Measurements from ENCODE around the gene KRT74. TPM values are rescaled to one million over a fixed set of nuclear protein-coding genes. Genes with fewer than 3 reads are reported as not detected.

KRT74 gene
- total RNA-seq, 2 experiments from 2014 or later, result not detected

DNA sequence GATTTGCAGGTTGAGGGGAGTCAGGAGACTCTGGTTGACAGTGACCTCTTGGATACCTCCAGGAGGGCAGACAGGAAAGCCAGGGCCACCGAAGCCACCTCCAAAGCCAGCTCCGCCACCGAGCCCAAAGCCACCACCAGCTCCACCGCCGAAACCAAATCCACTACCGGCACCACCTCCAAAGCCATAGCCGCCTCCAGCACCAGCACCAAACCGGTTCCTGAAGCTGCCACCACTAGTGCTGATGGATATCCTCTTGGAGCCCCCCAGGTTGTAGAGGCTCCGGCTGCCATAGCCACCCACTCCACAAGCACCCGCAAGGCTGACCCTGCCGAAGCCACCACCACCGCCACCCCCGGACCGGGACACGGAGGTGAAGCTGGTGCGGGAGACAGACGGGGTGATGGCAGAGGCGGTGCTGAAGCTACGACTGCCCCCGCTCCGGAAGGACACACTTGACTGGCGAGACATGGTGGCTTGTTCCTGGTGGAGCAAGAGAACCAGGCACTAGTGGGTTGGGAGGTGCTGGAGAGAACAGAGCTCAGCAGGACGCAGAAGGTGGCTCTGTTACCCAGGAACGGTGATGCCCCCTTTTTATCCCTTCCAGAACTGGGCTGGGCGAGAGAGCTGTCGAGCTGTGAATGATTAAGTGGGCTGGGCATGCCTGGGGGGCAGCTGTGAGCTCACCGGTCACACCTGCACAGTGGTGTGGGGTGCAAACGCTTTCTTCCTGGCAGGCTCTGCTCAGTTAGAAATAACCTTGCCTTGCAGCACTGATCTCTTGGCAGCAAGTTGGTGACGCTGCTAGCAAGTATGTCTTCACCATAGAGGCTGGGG lies 53.6 kb downstream of the KRT74 start, which contains the start of gene KRT5:
TSS of gene KRT5 (minus strand) at position 569 of the 837 bp plus-strand sequence. CDS start at position 471, 98 bp downstream.
- H3K27ac ChIP-seq (ENCODE audit: low read depth, low read length, poor library complexity, severe bottlenecking), result no peak within 1 kb of the TSS
- H2AFZ ChIP-seq (ENCODE audit: low read length), result no peak within 1 kb of the TSS
- no peaks in the 10 kb centered on the region for H3K9me2 ChIP-seq (ENCODE audit: insufficient read depth, low read length)
- no peak for TF ChIP-seq EZH2phosphoT487 (IDR thresholded peaks at IDR 0.05; ENCODE audit: borderline replicate concordance, low read depth, low read length)
- TF ChIP-seq, protein P1, sequence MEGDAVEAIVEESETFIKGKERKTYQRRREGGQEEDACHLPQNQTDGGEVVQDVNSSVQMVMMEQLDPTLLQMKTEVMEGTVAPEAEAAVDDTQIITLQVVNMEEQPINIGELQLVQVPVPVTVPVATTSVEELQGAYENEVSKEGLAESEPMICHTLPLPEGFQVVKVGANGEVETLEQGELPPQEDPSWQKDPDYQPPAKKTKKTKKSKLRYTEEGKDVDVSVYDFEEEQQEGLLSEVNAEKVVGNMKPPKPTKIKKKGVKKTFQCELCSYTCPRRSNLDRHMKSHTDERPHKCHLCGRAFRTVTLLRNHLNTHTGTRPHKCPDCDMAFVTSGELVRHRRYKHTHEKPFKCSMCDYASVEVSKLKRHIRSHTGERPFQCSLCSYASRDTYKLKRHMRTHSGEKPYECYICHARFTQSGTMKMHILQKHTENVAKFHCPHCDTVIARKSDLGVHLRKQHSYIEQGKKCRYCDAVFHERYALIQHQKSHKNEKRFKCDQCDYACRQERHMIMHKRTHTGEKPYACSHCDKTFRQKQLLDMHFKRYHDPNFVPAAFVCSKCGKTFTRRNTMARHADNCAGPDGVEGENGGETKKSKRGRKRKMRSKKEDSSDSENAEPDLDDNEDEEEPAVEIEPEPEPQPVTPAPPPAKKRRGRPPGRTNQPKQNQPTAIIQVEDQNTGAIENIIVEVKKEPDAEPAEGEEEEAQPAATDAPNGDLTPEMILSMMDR (conservative IDR thresholded peaks at IDR 0.05; ENCODE audit: low read length), result no peak
- no peaks in the 10 kb centered on the region for H3K9me3 ChIP-seq (ENCODE audit: low read length)
- BruUV-seq (replicated peaks), result no TSS peak
- no peaks in the 10 kb centered on the region for H3K79me2 ChIP-seq (ENCODE audit: insufficient read depth, low read depth, low read length)
- H3K4me1 ChIP-seq (ENCODE audit: insufficient read depth, low read length, poor library complexity, severe bottlenecking), result no peaks in the 10 kb centered on the region
- intact Hi-C loops (cut with micrococcal nuclease; ENCODE audit: unreplicated experiment), result no loop called here
- CTCF ChIA-PET (ENCODE audit: unreplicated experiment), result no interaction called here
- no peak within 1 kb of the TSS for H3K4me2 ChIP-seq (ENCODE audit: low read length)
- no peaks in the 10 kb centered on the region for H4K20me1 ChIP-seq (ENCODE audit: insufficient read depth, low read length)
- POLR2A ChIA-PET, result no interaction called here
- H3K4me3 ChIP-seq (ENCODE audit: low read depth, low read length, poor library complexity, severe bottlenecking), result no peak within 1 kb of the TSS
- H3K36me3 ChIP-seq (ENCODE audit: insufficient read depth, low read length), result no peaks in the 10 kb centered on the region
- DNase-seq (ENCODE audit: low spot score), result no peak

DNA sequence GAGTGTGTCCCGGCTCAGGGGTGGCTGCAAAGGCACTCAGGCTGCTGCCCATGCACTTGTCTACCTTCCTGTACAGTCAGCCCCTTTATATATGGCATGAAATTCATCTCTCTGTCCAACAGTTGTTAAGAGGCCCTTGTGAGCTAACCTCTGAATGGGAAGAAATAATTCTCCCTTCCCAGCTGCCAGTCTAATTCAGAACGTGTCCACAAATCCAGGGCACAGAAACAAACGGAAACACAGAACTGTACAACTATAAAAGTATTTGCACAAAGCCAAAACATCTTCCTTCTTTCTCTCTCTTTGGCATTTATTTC lies 54.3 kb downstream of the KRT74 start:
- Histone ChIP-seq H3K9me2 (ENCODE audit: insufficient read depth, low read length) (no peaks in the 10 kb centered on the region), H3K36me3 (ENCODE audit: insufficient read depth, low read length) (no peaks in the 10 kb centered on the region), H4K20me1 (ENCODE audit: insufficient read depth, low read length) (no peaks in the 10 kb centered on the region), H3K27ac (ENCODE audit: low read depth, low read length, poor library complexity, severe bottlenecking) (no peak overlapping the region), H3K79me2 (ENCODE audit: insufficient read depth, low read depth, low read length) (no peaks in the 10 kb centered on the region), H2AFZ (ENCODE audit: low read length) (no peak overlapping the region), H3K4me3 (ENCODE audit: low read depth, low read length, poor library complexity, severe bottlenecking) (no peak overlapping the region), H3K4me2 (ENCODE audit: low read length) (no peak overlapping the region), H3K9me3 (ENCODE audit: low read length) (no peaks in the 10 kb centered on the region), H3K4me1 (ENCODE audit: insufficient read depth, low read length, poor library complexity, severe bottlenecking) (no peaks in the 10 kb centered on the region)
- DNase-seq (ENCODE audit: low spot score), result no peak
- ChIA-PET POLR2A (no interaction called here), CTCF (ENCODE audit: unreplicated experiment) (no interaction called here)
- BruUV-seq (replicated peaks), result no TSS peak
- intact Hi-C loops (cut with micrococcal nuclease; ENCODE audit: unreplicated experiment), result no loop called here
- TF ChIP-seq, protein P1 (conservative IDR thresholded peaks at IDR 0.05; ENCODE audit: low read length), result no peak
- TF ChIP-seq EZH2phosphoT487 (IDR thresholded peaks at IDR 0.05; ENCODE audit: borderline replicate concordance, low read depth, low read length), result no peak
